Osteoblast (primary cell): Measurements from ENCODE around the gene SSPN. TPM values are rescaled to one million over a fixed set of nuclear protein-coding genes. Genes with fewer than 3 reads are reported as not detected.

ENCODE experiments used
- DNase-seq: peaks from one replicate; pipeline ENCODE4 v3.0.0; 2011; ENCODE audit warnings: low spot score, mixed read lengths; ENCODE audit not compliant: insufficient read length; ENCODE audit errors: missing footprints
- H2AFZ ChIP-seq: 2 replicates; pipeline ENCODE4 v1.6.0; 2011; ENCODE audit warnings: mild to moderate bottlenecking, low read length
- H3K27ac ChIP-seq: 2 replicates; pipeline ENCODE4 v1.5.1; 2011; ENCODE audit warnings: mild to moderate bottlenecking, low read depth, low read length, moderate library complexity
- H3K27me3 ChIP-seq: 2 replicates; pipeline ENCODE4 v1.6.0; 2012; ENCODE audit warnings: mild to moderate bottlenecking, control low read depth, inconsistent platforms, low read length, moderate library complexity; ENCODE audit not compliant: insufficient read depth
- H3K36me3 ChIP-seq: 2 replicates; pipeline ENCODE4 v1.5.1; 2011; ENCODE audit warnings: mild to moderate bottlenecking, low read length, control low read depth, moderate library complexity; ENCODE audit not compliant: insufficient read depth
- H3K4me1 ChIP-seq: 2 replicates; pipeline ENCODE4 v1.5.1; 2011; ENCODE audit warnings: mild to moderate bottlenecking, low read length, control low read depth, moderate library complexity; ENCODE audit not compliant: insufficient read depth
- H3K4me2 ChIP-seq: 2 replicates; pipeline ENCODE4 v1.6.0; 2011; ENCODE audit warnings: mild to moderate bottlenecking, low read length; ENCODE audit not compliant: insufficient read depth
- H3K4me3 ChIP-seq: fragments of 200-600 bp; sonication (generic); 3 replicates; pipeline ENCODE4 v1.5.1; 2012; ENCODE audit warnings: mild to moderate bottlenecking, low read length, inconsistent platforms; ENCODE audit not compliant: insufficient read depth
- H3K79me2 ChIP-seq: 2 replicates; pipeline ENCODE4 v1.6.0; 2012; ENCODE audit warnings: mild to moderate bottlenecking, low read length, control low read depth, inconsistent platforms; ENCODE audit not compliant: insufficient read depth
- H3K9me3 ChIP-seq: 2 replicates; pipeline ENCODE4 v1.5.1; 2011; ENCODE audit warnings: low read depth, low read length, control low read depth
- H4K20me1 ChIP-seq: 2 replicates; pipeline ENCODE4 v1.6.0; 2012; ENCODE audit warnings: mild to moderate bottlenecking, low read length, control low read depth; ENCODE audit not compliant: insufficient read depth
- total RNA-seq: library from RNA; depleted of rRNA; stranded (reverse); fragments of >200 nt; gene quantifications from 2 replicates; pipeline ENCODE4 v1.2.3, GENCODE V29; 2012
- TF ChIP-seq, protein P1 (sequence below): IDR thresholded peaks from 2 replicates; pipeline ENCODE4 v1.5.1; 2011; ENCODE audit warnings: mild to moderate bottlenecking, low read depth, low read length, moderate library complexity; ENCODE audit errors: extremely low read depth

The SSPN gene
- total RNA-seq, 1 donor = 9.8 TPM

- TF ChIP-seq, protein P1, sequence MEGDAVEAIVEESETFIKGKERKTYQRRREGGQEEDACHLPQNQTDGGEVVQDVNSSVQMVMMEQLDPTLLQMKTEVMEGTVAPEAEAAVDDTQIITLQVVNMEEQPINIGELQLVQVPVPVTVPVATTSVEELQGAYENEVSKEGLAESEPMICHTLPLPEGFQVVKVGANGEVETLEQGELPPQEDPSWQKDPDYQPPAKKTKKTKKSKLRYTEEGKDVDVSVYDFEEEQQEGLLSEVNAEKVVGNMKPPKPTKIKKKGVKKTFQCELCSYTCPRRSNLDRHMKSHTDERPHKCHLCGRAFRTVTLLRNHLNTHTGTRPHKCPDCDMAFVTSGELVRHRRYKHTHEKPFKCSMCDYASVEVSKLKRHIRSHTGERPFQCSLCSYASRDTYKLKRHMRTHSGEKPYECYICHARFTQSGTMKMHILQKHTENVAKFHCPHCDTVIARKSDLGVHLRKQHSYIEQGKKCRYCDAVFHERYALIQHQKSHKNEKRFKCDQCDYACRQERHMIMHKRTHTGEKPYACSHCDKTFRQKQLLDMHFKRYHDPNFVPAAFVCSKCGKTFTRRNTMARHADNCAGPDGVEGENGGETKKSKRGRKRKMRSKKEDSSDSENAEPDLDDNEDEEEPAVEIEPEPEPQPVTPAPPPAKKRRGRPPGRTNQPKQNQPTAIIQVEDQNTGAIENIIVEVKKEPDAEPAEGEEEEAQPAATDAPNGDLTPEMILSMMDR = no peak
- Histone ChIP-seq H3K9me3 (no peaks in the 10 kb centered on the region), H3K27ac (no peak overlapping the region), H3K79me2 (no peaks in the 10 kb centered on the region), H3K4me3 (no peak overlapping the region), H3K36me3 (no peaks in the 10 kb centered on the region), H3K27me3 (no peaks in the 10 kb centered on the region), H3K4me1 (peaks cover 12% of the 10 kb centered on the region), H4K20me1 (no peaks in the 10 kb centered on the region), H2AFZ (no peak overlapping the region), H3K4me2 (no peak overlapping the region)
- no peak for DNase-seq
Observed at GRCh38 chr12:26266881-26267280, 71.5 kb downstream of the SSPN start.

DNA sequence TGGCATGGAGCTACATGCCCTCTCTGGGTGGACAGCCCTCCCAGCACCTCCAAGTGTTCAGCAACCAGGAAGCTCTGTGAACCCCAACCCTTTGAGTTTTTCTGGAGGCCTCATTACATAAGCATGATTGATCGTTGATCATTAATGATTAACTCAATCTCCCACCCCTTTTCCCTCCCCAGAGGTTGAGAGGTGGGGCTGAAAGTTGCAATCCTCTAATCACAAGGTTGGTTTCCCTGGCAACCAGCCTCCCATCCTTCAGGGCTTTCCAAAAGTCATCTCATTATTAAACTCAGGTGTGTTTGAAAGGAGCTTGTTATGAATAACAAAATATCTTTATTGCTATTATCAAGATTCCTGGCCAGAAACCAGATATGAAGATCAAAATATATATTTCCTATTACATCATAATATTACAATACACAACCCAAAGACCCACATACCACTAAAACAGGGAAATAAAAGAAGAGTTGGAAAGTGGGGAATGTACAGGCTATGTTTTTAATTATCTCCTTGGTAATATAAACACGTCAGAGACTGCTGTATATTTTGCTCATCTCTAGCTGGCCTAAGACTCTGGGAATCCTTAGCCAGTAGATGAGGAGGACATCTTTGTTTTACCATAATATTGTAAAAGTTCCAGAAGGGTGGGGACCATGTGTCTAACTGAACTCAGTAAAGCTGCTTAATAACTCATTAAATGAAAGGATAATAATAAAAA is 73.6 kb downstream of the SSPN start:
- H3K9me3 ChIP-seq = no peaks in the 10 kb centered on the region
- no peaks in the 10 kb centered on the region for H3K79me2 ChIP-seq
- peaks cover 22% of the 10 kb centered on the region for H3K4me1 ChIP-seq
- TF ChIP-seq, protein P1 = no peak
- no peaks in the 10 kb centered on the region for H3K27me3 ChIP-seq
- no peak overlapping the region for H3K4me3 ChIP-seq
- H3K27ac ChIP-seq = no peak overlapping the region
- H4K20me1 ChIP-seq = no peaks in the 10 kb centered on the region
- H3K4me2 ChIP-seq = no peak overlapping the region
- no peak overlapping the region for H2AFZ ChIP-seq
- DNase-seq = no peak
- no peaks in the 10 kb centered on the region for H3K36me3 ChIP-seq

- DNase-seq = no peak
- TF ChIP-seq, protein P1 = no peak
- Histone ChIP-seq H3K4me2 (no peak overlapping the region), H2AFZ (no peak overlapping the region), H3K36me3 (no peaks in the 10 kb centered on the region), H3K4me3 (no peak overlapping the region), H3K79me2 (no peaks in the 10 kb centered on the region), H3K9me3 (no peaks in the 10 kb centered on the region), H3K4me1 (peaks cover 27% of the 10 kb centered on the region), H3K27me3 (no peaks in the 10 kb centered on the region), H3K27ac (no peak overlapping the region), H4K20me1 (no peaks in the 10 kb centered on the region)
Observed at GRCh38 chr12:26269562-26270284, 74.3 kb downstream of the SSPN start.

DNA sequence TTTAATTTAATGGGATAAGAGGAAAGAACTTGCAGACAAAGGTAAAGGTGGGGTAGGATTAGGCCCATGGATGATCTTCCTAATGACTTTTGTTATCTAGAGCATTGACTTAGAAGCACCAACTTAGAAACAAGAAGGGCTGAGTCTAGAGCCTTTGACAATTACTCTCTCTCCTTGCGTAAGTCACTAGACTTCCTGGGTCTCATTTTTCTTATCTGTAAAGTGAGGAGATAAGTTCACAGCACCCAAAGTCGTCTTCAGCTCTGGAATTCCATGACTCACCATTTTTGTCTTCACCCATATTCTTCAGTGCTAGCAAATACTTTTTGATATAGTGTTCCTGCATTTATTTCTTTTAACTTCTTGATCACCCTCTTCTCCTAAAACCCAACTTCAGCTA is 75.7 kb downstream of the SSPN start:
- no peak for DNase-seq
- peak overlapping the region; percentile 0 for H3K4me2 ChIP-seq
- peaks cover 39% of the 10 kb centered on the region for H3K4me1 ChIP-seq
- no peak overlapping the region for H3K4me3 ChIP-seq
- no peaks in the 10 kb centered on the region for H3K9me3 ChIP-seq
- no peak overlapping the region for H2AFZ ChIP-seq
- TF ChIP-seq, protein P1 = no peak
- H4K20me1 ChIP-seq = no peaks in the 10 kb centered on the region
- peak overlapping the region; percentile 57 for H3K27ac ChIP-seq
- no peaks in the 10 kb centered on the region for H3K27me3 ChIP-seq
- H3K36me3 ChIP-seq = no peaks in the 10 kb centered on the region
- no peaks in the 10 kb centered on the region for H3K79me2 ChIP-seq
